AG09319 (cell line): ENCODE data around the gene MYO7A.

ENCODE experiments used
- DNase-seq: peaks from one replicate; pipeline ENCODE4 v3.0.0-alpha.2; 2010; ENCODE audit warnings: low read depth; ENCODE audit errors: extremely low read depth
- TF ChIP-seq, protein P1 (sequence below): IDR thresholded peaks from 2 replicates; pipeline ENCODE4 v1.5.1; 2011; ENCODE audit warnings: low read depth, mild to moderate bottlenecking, inconsistent platforms, low read length, moderate library complexity

The MYO7A gene

DNA sequence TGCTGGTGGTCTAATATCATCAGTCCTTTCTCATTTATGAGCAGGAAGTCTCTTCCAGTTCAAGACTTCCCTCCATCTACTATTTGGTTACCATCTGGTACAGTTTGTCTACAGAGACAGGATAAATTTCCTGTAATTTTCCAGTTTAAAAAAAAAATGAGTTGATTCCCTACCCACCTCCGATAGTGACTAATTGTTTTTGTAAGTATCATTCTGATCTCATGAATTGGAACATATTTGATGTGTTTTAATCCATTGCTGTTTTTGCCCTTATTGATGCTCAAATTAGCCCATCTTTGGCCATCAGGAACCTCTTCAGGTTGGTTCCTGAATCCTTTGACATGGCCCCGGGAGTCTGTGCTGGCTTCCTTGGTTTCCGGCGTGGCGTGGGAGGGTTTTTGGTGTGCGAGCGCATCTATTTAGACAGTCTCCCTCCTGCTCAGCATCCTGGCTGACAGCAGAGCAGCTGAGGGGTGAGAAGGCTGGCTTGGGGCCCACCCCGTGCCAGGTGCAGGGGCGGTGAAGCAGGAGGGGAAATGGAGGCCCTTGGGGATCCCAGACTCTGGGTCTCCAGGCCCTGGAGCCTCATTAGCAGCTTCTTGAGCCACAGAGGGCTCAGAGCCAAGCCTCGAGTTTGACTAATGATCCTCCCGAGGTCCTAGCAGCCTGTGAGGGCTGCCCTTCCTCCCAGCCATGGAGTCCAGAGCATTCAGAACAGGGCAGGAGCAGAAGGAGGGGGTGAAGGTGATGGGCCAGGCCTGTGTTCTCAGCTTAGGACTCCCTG, 18.6 kb upstream of the MYO7A start:
- TF ChIP-seq, protein P1, sequence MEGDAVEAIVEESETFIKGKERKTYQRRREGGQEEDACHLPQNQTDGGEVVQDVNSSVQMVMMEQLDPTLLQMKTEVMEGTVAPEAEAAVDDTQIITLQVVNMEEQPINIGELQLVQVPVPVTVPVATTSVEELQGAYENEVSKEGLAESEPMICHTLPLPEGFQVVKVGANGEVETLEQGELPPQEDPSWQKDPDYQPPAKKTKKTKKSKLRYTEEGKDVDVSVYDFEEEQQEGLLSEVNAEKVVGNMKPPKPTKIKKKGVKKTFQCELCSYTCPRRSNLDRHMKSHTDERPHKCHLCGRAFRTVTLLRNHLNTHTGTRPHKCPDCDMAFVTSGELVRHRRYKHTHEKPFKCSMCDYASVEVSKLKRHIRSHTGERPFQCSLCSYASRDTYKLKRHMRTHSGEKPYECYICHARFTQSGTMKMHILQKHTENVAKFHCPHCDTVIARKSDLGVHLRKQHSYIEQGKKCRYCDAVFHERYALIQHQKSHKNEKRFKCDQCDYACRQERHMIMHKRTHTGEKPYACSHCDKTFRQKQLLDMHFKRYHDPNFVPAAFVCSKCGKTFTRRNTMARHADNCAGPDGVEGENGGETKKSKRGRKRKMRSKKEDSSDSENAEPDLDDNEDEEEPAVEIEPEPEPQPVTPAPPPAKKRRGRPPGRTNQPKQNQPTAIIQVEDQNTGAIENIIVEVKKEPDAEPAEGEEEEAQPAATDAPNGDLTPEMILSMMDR: no peak
- no peak for DNase-seq

DNA sequence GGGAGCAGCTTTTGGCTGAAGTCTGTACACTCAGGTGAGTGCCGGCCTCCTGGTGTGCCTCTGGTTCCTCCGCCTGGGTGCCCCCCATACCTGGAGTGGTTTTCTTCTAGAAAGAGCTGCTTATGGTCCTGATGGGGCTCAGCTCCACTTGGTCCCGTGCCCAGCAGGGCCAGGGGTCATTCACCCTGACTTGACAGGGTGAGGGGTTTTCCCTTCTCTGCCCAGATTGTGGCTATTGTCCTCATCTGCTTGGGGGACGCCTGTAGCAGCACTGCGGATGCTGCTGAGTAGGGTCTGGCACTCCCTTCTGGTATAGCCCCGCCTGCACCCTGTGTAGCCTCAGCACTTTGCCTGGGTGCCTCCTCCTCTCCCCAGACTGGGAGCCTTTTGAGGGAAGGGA, 17.2 kb upstream of the MYO7A start:
- TF ChIP-seq, protein P1: no peak
- DNase-seq: no peak

DNA sequence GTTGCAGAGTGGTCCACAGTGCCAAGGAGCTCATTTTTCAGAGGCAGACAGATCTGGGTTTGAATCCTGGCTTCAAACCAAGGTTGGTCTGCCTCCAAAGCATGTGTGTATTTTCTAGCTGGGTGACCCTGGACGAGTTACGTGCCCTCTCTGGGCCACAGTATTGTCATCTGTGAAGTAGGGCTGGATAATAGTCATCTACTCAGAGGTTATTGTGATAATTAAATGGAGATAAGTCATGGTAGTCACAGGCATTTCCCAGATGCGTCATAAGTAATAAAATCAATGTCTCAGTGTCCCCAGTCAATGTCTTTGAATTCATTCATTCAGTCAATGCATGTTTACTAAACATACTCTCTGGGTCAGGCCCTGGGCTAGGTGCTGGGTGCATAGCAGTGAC, 16.8 kb upstream of the MYO7A start:
- no peak for DNase-seq
- TF ChIP-seq, protein P1: no peak

DNA sequence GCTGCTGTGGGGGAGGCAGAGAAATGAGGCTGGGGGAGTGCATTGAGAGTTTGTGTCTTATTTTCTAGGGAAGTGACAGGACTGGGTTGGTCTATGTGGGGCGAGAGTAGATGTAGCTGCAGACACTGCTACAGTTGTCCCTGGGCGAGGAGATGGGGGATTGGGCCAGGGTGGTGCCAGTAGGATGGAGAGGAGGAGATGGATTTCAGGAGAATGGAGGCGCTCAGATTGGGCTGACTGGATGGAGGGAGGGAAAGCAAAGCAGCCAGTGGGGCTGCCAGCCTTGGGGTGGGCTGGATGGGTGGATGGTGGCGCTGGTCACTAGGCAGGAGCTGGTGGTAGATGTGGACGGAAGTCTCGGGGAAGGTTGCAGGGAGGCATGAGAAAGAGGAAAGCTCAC, 16.1 kb upstream of the MYO7A start:
- TF ChIP-seq, protein P1: no peak
- DNase-seq: no peak

DNA sequence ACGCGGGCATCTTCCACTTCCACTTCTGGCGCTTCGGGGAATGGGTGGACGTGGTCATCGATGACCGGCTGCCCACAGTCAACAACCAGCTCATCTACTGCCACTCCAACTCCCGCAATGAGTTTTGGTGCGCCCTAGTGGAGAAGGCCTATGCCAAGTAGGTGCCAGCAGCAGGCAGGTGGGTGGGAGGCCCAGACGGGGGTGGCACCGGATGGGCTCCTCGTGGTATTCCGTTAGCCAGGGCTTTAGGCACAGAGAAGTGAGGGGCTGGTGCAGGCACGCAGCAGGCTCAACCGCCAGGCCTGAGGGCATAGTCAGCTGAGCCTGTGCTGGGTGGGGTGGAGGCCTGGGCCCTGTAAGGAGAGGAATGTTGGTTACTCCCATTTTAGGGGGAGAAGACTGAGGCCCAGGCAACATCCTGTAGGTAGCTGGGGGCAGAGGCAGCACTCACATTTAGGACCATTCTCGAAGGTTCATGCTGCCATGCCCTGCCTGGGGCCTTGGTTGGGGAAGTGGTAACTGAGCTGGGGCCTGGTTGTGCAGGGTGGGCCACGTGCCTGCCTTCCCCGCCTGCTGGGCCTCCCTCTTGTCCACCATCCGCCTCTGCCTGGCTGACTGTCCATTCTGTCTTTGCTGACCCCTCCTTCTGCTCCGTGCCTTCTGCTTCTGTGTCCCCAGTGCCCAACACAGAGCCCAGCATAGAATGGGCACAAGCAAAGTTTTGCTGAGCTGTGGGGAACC, 15.2 kb upstream of the MYO7A start:
- no peak for DNase-seq
- TF ChIP-seq, protein P1: no peak

DNA sequence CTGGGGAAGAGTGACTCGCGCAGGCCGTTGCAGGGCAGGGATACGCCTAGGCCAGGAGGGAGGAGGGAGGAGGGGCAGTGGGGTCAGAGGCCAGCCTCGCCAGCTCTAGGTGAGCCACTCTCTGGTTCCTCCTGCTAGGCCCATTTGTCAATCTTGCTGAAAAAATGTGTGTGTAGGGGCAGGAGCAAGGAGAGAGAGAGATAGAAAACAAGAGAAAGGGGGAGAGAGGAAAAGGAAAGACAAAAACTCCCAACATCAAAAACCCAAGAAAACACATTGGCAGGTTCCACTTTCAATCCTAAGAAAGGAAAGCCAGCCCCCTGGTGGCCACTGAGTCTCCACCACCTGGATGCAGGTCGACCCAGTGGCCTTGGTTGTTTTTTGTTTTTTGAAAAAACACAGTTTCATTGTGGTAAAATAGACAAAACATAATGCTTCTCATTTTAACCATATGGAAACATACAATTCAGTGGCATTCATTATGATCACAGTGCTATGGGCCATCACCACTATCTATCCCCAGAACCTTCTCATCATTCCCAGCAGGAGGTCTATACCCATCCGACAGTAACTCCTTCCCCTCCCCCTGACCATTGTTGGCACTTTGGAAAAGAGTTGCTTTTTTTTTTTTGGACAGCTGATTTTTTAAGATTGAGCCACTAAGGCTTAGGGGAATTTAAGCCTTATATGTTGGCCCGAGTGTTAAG, 14.5 kb upstream of the MYO7A start:
- DNase-seq: no peak
- TF ChIP-seq, protein P1: peak; percentile 57

DNA sequence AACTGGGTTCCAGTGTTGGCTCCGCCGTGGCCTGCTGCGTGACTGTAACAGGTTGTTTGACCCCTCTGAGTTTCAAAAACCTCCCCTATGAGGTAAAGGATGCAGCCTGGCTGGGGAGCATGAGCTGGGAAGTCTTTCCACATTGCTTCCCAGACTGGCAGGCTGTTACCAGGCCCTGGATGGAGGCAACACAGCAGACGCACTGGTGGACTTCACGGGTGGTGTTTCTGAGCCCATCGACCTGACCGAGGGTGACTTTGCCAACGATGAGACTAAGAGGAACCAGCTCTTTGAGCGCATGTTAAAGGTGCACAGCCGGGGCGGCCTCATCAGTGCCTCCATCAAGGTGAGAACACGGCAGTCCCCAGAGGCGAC, 14.0 kb upstream of the MYO7A start:
- TF ChIP-seq, protein P1: no peak
- no peak for DNase-seq
